HL-60 (cell line): ENCODE data around the gene LRRC46.

Experiments used
- DNase-seq, 2 experiments: peaks; one replicate each; pipeline ENCODE4 v3.0.0-alpha.2; 2010 to 2020; ENCODE audit warnings: low read depth in 1 of 2, low spot score in 1 of 2
- H3K27ac ChIP-seq: fragments of 250-450 bp; sonication (Bioruptor Pico); replicated peaks from 2 replicates; pipeline ENCODE4 v1.5.1; 2020; ENCODE audit warnings: mild to moderate bottlenecking, moderate library complexity
- H3K27me3 ChIP-seq: fragments of 250-450 bp; sonication (Bioruptor Pico); 2 replicates; pipeline ENCODE4 v1.5.1; 2021; ENCODE audit warnings: mild to moderate bottlenecking, moderate library complexity; ENCODE audit not compliant: insufficient read depth, poor library complexity, severe bottlenecking
- H3K4me3 ChIP-seq: replicated peaks from 2 replicates; pipeline ENCODE4 v1.5.1; 2011; ENCODE audit warnings: mild to moderate bottlenecking, control low read depth, low read length; ENCODE audit not compliant: insufficient read depth
- CTCF ChIP-seq: IDR thresholded peaks from one replicate; pipeline ENCODE4 v1.5.1; 2011; ENCODE audit warnings: low read length, control low read depth, inconsistent platforms; ENCODE audit not compliant: insufficient read depth
- GABPA ChIP-seq: IDR thresholded peaks from 2 replicates; pipeline ENCODE4 v1.6.1; 2012; ENCODE audit warnings: low read depth
- POLR2AphosphoS5 ChIP-seq: IDR thresholded peaks from 2 replicates; pipeline ENCODE4 v1.6.1; 2012; ENCODE audit warnings: low read depth
- SPI1 ChIP-seq: IDR thresholded peaks from 2 replicates; pipeline ENCODE4 v1.6.1; 2012; ENCODE audit warnings: low read depth, mild to moderate bottlenecking, borderline replicate concordance
- TF ChIP-seq, protein P1 (sequence below): IDR thresholded peaks from 2 replicates; pipeline ENCODE4 v1.6.1; 2012; ENCODE audit warnings: low read depth; ENCODE audit not compliant: insufficient replicate concordance

The LRRC46 gene

GRCh38 chr17:47800686-47801085, 30.8 kb upstream of the LRRC46 start:
- H3K27ac ChIP-seq: no peak overlapping the region
- TF ChIP-seq GABPA (no peak), SPI1 (no peak), CTCF (no peak), POLR2AphosphoS5 (no peak)
- TF ChIP-seq, protein P1, sequence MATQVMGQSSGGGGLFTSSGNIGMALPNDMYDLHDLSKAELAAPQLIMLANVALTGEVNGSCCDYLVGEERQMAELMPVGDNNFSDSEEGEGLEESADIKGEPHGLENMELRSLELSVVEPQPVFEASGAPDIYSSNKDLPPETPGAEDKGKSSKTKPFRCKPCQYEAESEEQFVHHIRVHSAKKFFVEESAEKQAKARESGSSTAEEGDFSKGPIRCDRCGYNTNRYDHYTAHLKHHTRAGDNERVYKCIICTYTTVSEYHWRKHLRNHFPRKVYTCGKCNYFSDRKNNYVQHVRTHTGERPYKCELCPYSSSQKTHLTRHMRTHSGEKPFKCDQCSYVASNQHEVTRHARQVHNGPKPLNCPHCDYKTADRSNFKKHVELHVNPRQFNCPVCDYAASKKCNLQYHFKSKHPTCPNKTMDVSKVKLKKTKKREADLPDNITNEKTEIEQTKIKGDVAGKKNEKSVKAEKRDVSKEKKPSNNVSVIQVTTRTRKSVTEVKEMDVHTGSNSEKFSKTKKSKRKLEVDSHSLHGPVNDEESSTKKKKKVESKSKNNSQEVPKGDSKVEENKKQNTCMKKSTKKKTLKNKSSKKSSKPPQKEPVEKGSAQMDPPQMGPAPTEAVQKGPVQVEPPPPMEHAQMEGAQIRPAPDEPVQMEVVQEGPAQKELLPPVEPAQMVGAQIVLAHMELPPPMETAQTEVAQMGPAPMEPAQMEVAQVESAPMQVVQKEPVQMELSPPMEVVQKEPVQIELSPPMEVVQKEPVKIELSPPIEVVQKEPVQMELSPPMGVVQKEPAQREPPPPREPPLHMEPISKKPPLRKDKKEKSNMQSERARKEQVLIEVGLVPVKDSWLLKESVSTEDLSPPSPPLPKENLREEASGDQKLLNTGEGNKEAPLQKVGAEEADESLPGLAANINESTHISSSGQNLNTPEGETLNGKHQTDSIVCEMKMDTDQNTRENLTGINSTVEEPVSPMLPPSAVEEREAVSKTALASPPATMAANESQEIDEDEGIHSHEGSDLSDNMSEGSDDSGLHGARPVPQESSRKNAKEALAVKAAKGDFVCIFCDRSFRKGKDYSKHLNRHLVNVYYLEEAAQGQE: no peak
- no peak overlapping the region for H3K4me3 ChIP-seq
- no peak for DNase-seq
- H3K27me3 ChIP-seq: peaks cover 2% of the 10 kb centered on the region

DNA sequence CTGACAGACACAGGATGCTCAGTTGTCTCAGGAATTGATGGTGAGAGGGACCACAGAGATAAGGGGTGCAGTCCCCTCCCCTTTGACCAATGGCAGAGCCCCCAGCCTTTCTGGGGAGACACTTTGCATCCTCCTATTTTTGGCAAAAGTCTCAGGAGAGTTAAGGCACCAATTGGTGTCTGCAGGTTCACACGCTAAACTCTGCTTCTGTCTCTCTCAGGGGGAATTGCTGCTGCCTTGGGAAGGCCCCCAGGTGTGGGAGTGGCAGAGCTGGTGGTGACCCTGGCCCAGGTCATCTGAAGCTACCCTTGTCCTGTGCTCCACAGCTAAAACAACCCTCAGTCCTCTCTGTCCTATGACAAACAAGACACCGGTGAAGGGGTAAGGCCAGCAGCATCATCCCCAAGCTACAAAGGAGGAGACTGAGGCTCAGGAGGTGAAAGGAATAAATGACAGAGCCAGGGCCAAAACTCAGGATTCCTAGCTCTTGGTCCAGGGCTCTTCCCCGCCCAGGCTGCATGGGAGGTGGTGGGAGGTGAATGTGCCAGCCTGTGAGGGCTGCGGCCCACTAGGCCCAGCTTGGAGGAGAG, 30.2 kb upstream of the LRRC46 start:
- no peak for DNase-seq
- no peaks in the 10 kb centered on the region for H3K27me3 ChIP-seq
- TF ChIP-seq, protein P1: no peak
- TF ChIP-seq POLR2AphosphoS5: no peak
- TF ChIP-seq SPI1: no peak
- no peak for TF ChIP-seq GABPA
- no peak for TF ChIP-seq CTCF
- H3K4me3 ChIP-seq: no peak overlapping the region
- no peak overlapping the region for H3K27ac ChIP-seq

DNA sequence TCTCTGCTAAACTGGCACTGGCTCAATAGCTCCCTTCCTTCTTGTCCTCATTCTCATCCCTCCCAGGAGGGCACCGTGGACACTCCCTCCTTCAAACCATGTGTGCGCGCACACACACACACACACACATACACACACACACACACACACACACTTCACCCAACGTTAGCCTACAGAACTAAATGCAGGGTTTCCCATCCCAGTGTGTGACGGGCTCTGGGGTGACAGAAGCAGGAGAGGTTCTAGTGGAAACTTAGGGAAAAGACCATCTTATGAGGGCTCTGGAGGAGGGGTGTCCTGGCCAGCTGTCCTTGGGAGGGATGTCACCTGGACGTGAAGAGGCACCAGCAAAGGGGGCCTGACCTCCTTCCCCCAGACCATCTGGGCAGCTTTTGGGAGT, 29.6 kb upstream of the LRRC46 start:
- H3K4me3 ChIP-seq: no peak overlapping the region
- TF ChIP-seq SPI1 (no peak), POLR2AphosphoS5 (no peak)
- DNase-seq: no peak

DNA sequence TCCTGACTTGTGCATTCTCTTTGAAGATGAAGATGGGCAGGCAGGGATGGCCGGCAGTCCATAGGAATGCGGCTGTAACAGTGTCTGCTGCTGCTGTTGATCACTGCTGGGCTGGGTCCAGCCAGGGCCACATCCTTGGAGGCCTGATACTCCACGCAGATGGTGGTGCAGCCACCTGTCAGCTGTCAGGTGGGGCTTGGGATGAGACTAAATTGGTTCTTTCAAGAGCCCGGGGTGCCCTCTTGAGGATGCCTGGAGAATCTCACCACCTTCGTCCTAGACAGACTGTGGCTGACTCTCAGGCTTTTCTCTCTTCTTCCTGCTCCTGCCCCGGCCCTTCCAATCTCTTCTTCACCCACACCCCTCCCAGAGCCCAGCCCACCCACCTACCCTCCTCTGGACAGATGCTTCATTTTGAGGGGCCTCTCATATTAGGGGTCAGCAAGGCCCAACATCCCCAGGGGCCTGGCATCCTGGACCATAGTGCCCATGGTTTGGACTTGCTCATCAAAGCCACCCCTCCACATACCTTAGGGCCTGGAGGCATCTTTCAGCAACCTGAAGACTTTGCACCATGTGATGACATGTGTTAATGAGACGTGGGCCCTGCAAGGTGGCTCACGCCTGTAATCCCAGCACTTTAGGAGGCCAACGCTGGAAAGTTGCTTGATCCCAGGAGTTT, 29.0 kb upstream of the LRRC46 start:
- TF ChIP-seq CTCF (peak; percentile 66), SPI1 (no peak)
- no peaks in the 10 kb centered on the region for H3K27me3 ChIP-seq
- H3K4me3 ChIP-seq: no peak overlapping the region
- peak in 1 of 2 experiments; percentile 51 for DNase-seq
- H3K27ac ChIP-seq: no peak overlapping the region

More for the DNA sequence above, 29.6 kb upstream of the LRRC46 start:
- H3K27me3 ChIP-seq: no peaks in the 10 kb centered on the region
- no peak overlapping the region for H3K27ac ChIP-seq
